Common myeloid progenitor, CD34-positive (primary cell): Measurements from ENCODE around the gene GALR2.
A peak's percentile ranks its signal among the peaks of the same experiment; 100 is the strongest.

Experiments
- CTCF ChIA-PET: fragments of 350-600 bp; sonication (Branson Sonifier 250); formaldehyde crosslinking; loops from one replicate; lab custom pipeline; 2021; ENCODE audit warnings: antibody characterized with exemption; lab: Charles Lee
- POLR2A ChIA-PET: fragments of 350-600 bp; sonication (Branson Sonifier 250); formaldehyde crosslinking; loops from one replicate; lab custom pipeline; 2021; ENCODE audit warnings: antibody characterized with exemption; lab: Charles Lee
- DNase-seq, 3 donors: peaks; one replicate each; pipeline versions ENCODE4 v3.0.0 to v3.0.0-alpha.2; 2013
- H3K27ac ChIP-seq, 2 experiments: 1 replicate in 1 of 2; 2 replicates in 1 of 2; pipeline ENCODE4 v1.7.0; 2013; ENCODE audit warnings: inconsistent platforms in 2 of 2, low read length in 2 of 2, mild to moderate bottlenecking in 2 of 2, low read depth in 1 of 2, moderate library complexity in 1 of 2; ENCODE audit not compliant: severe bottlenecking in 2 of 2, insufficient read depth in 1 of 2, poor library complexity in 1 of 2
- H3K27me3 ChIP-seq, 5 experiments: replicated peaks in 2 of 5; 1 replicate in 3 of 5; 2 replicates in 2 of 5; pipeline versions ENCODE4 v1.6.1 to v1.7.0; 2013; ENCODE audit warnings: low read length in 4 of 5, mild to moderate bottlenecking in 2 of 5, moderate library complexity in 2 of 5, inconsistent platforms in 1 of 5; ENCODE audit not compliant: insufficient read depth in 5 of 5, control insufficient read depth in 4 of 5
- H3K36me3 ChIP-seq, 4 experiments: 1 replicate in 2 of 4; 2 replicates in 2 of 4; pipeline versions ENCODE4 v1.6.1 to v1.7.0; 2013; ENCODE audit warnings: low read length in 3 of 4, control low read depth in 1 of 4, mild to moderate bottlenecking in 1 of 4; ENCODE audit not compliant: control insufficient read depth in 4 of 4, insufficient read depth in 4 of 4
- H3K4me1 ChIP-seq, 4 experiments: 1 replicate in 3 of 4; 2 replicates in 1 of 4; pipeline versions ENCODE4 v1.6.1 to v1.7.1; 2013; ENCODE audit warnings: low read length in 3 of 4, mild to moderate bottlenecking in 3 of 4, control low read depth in 1 of 4, inconsistent platforms in 1 of 4, moderate library complexity in 1 of 4; ENCODE audit not compliant: control insufficient read depth in 4 of 4, insufficient read depth in 4 of 4; ENCODE audit errors: control extremely low read depth in 1 of 4
- H3K4me3 ChIP-seq, 7 experiments: 1 replicate in 4 of 7; 2 replicates in 3 of 7; pipeline versions ENCODE4 v1.5.1 to v1.7.0; 2013; ENCODE audit warnings: mild to moderate bottlenecking in 7 of 7, low read length in 6 of 7, moderate library complexity in 6 of 7, inconsistent platforms in 2 of 7, low read depth in 2 of 7, control low read depth in 1 of 7; ENCODE audit not compliant: insufficient read depth in 4 of 7, control insufficient read depth in 1 of 7; ENCODE audit errors: extremely low read depth in 1 of 7
- H3K9me3 ChIP-seq, 5 experiments: 1 replicate in 4 of 5; 2 replicates in 1 of 5; pipeline versions ENCODE4 v1.6.1 to v1.7.1; 2013; ENCODE audit warnings: low read length in 4 of 5, mild to moderate bottlenecking in 2 of 5, inconsistent platforms in 1 of 5, low read depth in 1 of 5, moderate library complexity in 1 of 5; ENCODE audit not compliant: control insufficient read depth in 4 of 5, insufficient read depth in 2 of 5; ENCODE audit errors: control extremely low read depth in 1 of 5
- WGBS: methylation state at CpG from one replicate; pipeline ENCODE4 v1.1.5; 2013; ENCODE audit not compliant: insufficient coverage; 5-methylcytosine and 5-hydroxymethylcytosine counted together

Gene GALR2

DNA sequence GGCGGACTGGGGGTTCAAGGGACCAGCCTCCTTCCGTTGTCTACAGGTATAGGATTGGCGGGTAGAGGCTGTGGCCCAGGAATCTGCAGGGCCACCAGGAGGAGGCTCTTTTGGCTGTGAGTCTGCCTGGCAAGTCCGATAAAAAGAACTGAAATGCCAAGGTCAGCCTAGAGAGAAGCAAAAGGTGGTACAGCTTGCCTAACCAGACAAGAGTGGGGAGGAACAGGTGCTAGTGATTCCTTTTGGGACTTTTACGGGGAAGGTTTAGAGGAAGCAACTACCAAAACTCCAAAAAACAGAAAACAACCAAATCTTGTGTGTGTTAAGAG lies 41.8 kb upstream of the GALR2 start:
- peaks cover 0 to 4% (median 2%) of the 10 kb centered on the region in 4 experiments for H3K36me3 ChIP-seq
- no peak overlapping the region for H3K27ac ChIP-seq
- H3K4me1 ChIP-seq, result peaks cover 0 to 41% (median 31%) of the 10 kb centered on the region in 4 experiments
- ChIA-PET POLR2A (no interaction called here), CTCF (interaction anchor here (0.9 to 9.9 kb wide), 6 partner anchors 14 to 33 kb away, joined by 3 to 104 read pairs (median 6); no protein-coding TSS in a partner anchor)
- H3K27me3 ChIP-seq, result no peaks in the 10 kb centered on the region
- 97% methylated on average over 4 of the region's 5 CpGs for WGBS
- H3K9me3 ChIP-seq, result peaks cover 0 to 9% (median 0%) of the 10 kb centered on the region in 5 experiments
- DNase-seq, result no peak
- no peak overlapping the region for H3K4me3 ChIP-seq

DNA sequence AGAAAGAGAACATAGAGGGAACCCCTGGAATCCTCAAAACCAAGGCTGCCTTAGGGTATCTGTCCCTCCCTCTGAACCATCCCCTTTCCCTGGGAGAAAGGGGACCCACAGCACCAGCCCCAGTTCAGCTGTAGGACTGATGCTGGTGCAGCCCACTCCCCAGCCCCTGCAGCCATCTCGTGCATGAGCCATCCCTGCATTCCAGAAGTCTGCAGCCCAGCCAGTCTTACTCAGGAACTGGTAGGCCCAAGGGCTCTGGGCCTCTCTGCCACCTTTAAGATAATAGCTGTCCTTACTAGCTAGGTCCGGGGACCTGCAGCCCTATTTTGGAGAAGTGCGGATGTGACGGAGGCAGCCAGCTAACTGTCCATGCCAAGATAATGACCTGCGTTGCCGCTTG lies 41.4 kb upstream of the GALR2 start:
- Histone ChIP-seq H3K27ac (no peak overlapping the region), H3K36me3 (peaks cover 0 to 7% (median 2%) of the 10 kb centered on the region in 4 experiments), H3K4me3 (no peak overlapping the region), H3K9me3 (peaks cover 0 to 9% (median 0%) of the 10 kb centered on the region in 5 experiments), H3K4me1 (peaks cover 0 to 39% (median 29%) of the 10 kb centered on the region in 4 experiments), H3K27me3 (no peaks in the 10 kb centered on the region)
- ChIA-PET POLR2A (no interaction called here), CTCF (interaction anchor here (0.9 to 9.9 kb wide), 6 partner anchors 14 to 33 kb away, joined by 3 to 104 read pairs (median 6); no protein-coding TSS in a partner anchor)
- DNase-seq, result no peak
- 95% methylated on average over 5 of the region's 6 CpGs for WGBS

DNA sequence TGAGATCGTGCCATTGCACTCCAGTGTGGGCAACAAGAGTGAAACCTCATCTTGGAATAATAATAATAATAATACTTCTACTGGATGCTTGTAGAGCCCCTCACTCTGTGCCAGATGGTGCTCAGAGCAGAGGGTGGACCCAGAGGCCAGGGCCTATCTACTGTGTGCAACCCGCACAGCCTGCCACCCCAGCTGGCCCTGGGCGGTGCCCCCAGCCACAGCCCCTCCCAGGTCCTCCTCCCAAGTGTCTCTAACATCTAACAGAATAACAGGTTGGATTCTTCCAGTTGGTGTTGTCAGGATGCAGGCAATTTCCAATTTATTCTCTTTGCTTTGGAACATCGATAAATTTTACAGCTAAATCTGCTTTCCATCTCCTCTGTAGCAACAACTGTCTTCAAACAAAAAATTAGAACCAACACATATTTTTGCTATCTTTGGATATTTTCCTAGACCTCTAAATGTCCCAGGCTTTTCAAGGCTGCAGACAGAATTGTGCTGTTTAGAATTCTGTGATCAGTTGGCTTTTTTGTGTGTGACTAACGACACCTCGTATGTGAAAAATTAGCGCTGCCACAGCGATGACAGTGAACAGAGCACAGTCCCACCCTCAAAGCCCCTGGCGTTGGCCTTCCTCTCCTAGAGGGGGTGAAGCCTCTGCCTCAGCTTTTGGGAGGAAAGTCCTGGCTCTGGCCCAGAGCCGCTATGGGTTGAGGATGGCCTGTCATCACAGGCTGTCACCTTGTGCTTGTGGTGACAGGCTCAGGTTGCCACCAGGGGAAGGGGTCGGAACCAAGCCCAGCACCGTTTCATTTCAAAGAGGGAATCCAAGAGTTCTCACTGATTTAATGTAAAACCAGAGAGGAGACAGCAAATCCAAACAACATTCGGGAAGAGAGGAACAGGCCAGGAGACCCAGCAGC lies 39.9 kb upstream of the GALR2 start:
- CTCF ChIA-PET, result interaction anchor here (0.8 to 9.9 kb wide), 7 partner anchors 15 to 147 kb away, joined by 3 to 104 read pairs (median 5); no protein-coding TSS in a partner anchor
- H3K9me3 ChIP-seq, result peaks cover 0 to 9% (median 0%) of the 10 kb centered on the region in 5 experiments
- peaks cover 5 to 22% (median 14%) of the 10 kb centered on the region in 4 experiments for H3K36me3 ChIP-seq
- peaks cover 0 to 23% (median 14%) of the 10 kb centered on the region in 4 experiments for H3K4me1 ChIP-seq
- no peak overlapping the region for H3K4me3 ChIP-seq
- 94% methylated on average over 12 of the region's 13 CpGs for WGBS
- POLR2A ChIA-PET, result no interaction called here
- H3K27me3 ChIP-seq, result no peaks in the 10 kb centered on the region
- no peak overlapping the region for H3K27ac ChIP-seq
- no peak for DNase-seq

DNA sequence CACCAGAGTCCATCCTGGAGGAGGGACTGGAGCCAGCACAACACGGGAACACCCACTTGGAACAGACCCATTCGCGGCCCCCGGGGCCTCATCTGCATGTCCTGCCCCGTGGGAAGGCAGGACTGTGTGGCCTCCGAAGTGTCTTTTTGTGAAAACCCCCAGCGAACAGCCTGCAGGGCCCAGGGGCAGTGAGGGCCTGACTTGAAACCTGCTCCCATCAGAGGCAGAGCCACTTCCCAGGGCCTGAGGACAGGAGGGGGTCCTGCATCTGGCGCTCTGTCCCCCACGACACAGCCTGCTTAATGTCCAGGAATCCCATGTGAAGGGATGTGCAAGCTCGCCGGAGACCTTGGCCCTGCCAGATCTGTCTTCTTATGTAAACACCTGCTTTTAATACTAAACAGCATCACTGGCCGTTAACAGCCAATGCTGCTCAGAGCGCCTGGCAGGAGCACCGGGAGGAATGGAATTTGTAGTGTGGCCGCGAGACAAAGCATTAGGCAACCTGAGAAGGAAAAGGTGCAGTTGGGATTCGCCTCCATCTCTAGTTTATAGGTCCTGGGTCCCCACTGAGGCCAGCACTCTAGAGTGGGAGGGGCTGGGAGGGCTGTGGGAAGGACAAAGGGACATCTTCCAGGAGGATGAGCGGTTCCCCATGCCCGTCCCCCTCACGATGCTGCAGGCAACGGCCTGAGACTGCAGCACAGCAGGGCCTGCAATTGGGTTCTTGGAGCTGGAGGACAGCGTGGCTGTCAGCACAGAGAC lies 37.9 kb upstream of the GALR2 start:
- CTCF ChIA-PET, result interaction anchor here (1.2 to 9.9 kb wide), 4 partner anchors 17 to 37 kb away, joined by 3 to 104 read pairs (median 4); no protein-coding TSS in a partner anchor
- Histone ChIP-seq H3K36me3 (peaks cover 12 to 42% (median 34%) of the 10 kb centered on the region in 4 experiments), H3K4me3 (no peak overlapping the region), H3K27me3 (no peaks in the 10 kb centered on the region), H3K9me3 (peaks cover 0 to 9% (median 0%) of the 10 kb centered on the region in 5 experiments), H3K4me1 (peaks cover 0 to 13% (median 5%) of the 10 kb centered on the region in 4 experiments), H3K27ac (no peak overlapping the region)
- WGBS, result 95% methylated on average over 18 of the region's 22 CpGs
- POLR2A ChIA-PET, result interaction anchor here (0.6 kb wide), 1 partner anchor 27 kb away, joined by 3 read pairs; no protein-coding TSS in a partner anchor
- DNase-seq, result no peak

DNA sequence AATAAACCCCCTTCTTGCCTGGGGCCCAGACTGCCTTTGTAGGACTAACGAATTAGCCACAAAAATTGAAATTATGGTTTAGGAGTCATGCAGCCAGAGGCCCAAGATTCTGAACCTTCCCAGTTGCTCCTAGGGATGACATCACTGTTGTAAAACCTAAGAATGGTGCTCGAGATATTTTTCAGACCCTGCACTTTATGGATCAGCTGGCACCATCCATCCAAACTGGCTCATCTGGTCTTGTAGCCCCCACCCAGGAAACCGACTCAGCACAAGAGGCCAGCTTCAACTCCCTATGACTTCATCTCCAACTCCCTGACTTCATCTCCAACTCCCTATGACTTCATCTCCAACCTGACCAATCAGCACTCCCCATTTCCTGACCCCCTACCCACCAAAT lies 36.5 kb upstream of the GALR2 start:
- H3K27me3 ChIP-seq, result no peaks in the 10 kb centered on the region
- ChIA-PET POLR2A (no interaction called here), CTCF (no interaction called here)
- H3K4me3 ChIP-seq, result no peak overlapping the region
- H3K4me1 ChIP-seq, result peaks cover 0 to 7% (median 5%) of the 10 kb centered on the region in 4 experiments
- no peak for DNase-seq
- peaks cover 14 to 52% (median 39%) of the 10 kb centered on the region in 4 experiments for H3K36me3 ChIP-seq
- H3K27ac ChIP-seq, result peak overlapping the region in 1 of 2 experiments; percentile 16
- 97% methylated on average over 3 of the region's 3 CpGs for WGBS
- peaks cover 0 to 3% (median 0%) of the 10 kb centered on the region in 5 experiments for H3K9me3 ChIP-seq

DNA sequence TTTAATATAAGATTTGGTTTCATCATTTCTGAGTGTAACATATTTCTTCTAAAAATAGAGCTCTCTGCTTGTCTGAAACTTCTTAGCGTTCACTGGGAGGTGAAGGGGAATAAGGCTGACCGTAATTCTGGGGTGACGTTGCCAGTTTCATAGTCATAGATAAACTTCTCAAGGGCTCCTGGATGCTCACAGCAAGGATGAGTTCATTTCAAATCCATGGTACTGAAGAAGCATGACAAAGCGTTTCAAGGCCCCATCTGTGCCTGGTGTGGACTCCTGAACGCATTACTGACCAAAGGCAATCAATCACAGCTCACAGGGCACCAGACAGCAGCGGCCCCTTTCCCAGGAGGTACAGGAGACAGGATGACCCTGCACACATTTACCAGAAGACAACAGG lies 35.5 kb upstream of the GALR2 start:
- Histone ChIP-seq H3K27me3 (no peaks in the 10 kb centered on the region), H3K36me3 (peaks cover 19 to 63% (median 50%) of the 10 kb centered on the region in 4 experiments), H3K9me3 (no peaks in the 10 kb centered on the region), H3K4me3 (no peak overlapping the region), H3K27ac (no peak overlapping the region), H3K4me1 (peaks cover 0 to 3% (median 1%) of the 10 kb centered on the region in 4 experiments)
- ChIA-PET CTCF (interaction anchor here (1.1 to 1.5 kb wide), 2 partner anchors 14 to 25 kb away, joined by 3 to 4 read pairs; no protein-coding TSS in a partner anchor), POLR2A (interaction anchor here (1.3 kb wide), 1 partner anchor 10 kb away, joined by 4 read pairs; no protein-coding TSS in a partner anchor)
- WGBS, result 97% methylated on average over 6 of the region's 6 CpGs
- DNase-seq, result no peak
